ENCODE data around the gene FBXO42. TPM values are rescaled to one million over a fixed set of nuclear protein-coding genes. Genes with fewer than 3 reads are reported as not detected.

FBXO42 gene
- total RNA-seq, 2 experiments from 2014 or later = 14.3 to 18.1 TPM

DNA sequence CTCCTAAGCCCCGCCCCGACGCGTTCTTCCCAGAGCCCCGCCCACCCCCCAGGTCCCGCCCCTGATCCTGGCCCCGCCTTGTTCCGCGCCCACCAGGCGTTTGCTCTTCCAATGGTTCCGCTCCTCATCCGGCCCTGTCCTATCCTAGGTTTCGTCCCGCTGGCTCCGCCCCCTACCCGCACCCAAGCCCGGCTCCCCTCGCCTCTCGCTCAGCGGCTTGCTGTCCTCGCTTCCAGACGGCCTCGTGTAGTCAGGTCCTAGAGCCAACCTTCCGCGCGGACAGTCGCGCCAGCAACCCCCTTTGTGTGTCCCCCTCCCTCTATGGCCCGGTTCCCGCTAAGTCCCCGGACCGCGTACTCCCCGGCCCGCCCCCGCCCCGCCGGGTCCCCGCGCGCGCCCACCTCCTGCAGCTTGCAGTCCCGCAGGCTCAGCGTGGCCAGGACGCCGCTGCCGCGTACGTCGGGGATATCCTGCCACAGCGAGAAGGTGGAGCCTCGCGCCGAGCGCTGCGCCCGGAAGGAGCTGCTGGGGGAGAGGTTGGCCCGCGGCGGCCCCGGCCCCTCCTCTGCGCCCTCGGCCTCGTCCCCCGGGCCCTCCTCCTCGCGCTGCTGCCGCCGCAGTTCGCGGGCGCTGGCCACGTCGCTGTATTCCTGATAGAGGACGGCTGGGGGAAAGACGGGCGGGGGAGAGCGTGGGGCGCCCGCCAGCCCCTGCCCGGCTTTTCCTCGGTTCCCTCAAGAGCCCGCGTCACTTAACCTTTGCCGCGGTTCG lies 145.5 kb downstream of the FBXO42 start:
- CTCF ChIA-PET = interaction anchor here (0.6 to 1.5 kb wide), 3 partner anchors 10 to 128 kb away, joined by 3 to 8 read pairs (median 6); no protein-coding TSS in a partner anchor
- Mint-ChIP-seq H3K36me3 (ENCODE audit: low read depth) (peaks cover 2% of the 10 kb centered on the region), H3K4me3 (peak overlapping the region; percentile 72), H3K27ac (peak overlapping the region; percentile 90), H3K9me3 (ENCODE audit: low read depth) (no peaks in the 10 kb centered on the region), H3K4me1 (peaks cover 9% of the 10 kb centered on the region), H3K27me3 (no peaks in the 10 kb centered on the region)
- peak; percentile 94 for ATAC-seq
- intact Hi-C loops (cut with DNase I, micrococcal nuclease) = loop anchor here (1.0 to 5.0 kb wide), 13 partner anchors 11 to 682 kb away; partner anchors contain the start of genes SZRD1 (in 2 of the 2), CASP9 (in 1 of the 2), CPLANE2 (in 1 of the 2) and DDI2 (in 1 of the 2)
- DNase-seq = peak; percentile 97
- POLR2A ChIA-PET = interaction anchor here (0.5 to 1.7 kb wide), 4 partner anchors 10 to 698 kb away, joined by 3 to 14 read pairs (median 7); no protein-coding TSS in a partner anchor

DNA sequence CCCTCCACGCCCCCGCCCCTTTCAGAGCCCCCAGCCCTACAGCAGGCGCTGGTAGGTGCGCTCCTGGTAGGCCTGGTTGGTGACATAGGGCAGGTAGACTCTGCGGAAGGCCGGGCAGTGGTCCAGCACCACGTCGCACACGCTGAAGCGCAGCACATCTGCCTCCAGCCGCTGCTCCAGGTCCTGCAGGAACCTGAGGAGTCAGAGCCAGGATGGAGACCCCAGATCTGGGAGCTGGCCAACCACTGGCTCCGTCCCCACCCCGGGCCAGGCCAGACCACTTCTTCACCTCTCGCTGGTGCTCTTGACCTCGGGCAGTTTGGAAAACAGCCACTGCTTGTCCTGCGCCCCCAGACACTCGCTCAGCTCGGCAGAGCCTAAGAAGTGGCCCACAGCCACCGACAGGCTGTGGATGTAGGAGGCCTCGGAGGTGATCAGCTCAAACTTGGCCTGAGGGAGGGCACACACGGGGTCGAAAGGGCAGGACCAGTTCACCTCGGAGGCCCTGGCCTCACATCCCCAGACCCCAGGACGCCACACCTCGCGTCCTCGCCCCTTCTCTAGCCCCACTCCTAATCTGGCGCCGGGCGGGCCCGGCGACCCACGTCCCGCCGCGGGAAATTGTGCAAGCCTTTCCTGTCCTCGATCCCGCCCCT lies 146.3 kb downstream of the FBXO42 start:
- CTCF ChIA-PET = interaction anchor here (1.1 to 1.5 kb wide), 2 partner anchors 11 to 127 kb away, joined by 6 to 8 read pairs; no protein-coding TSS in a partner anchor
- intact Hi-C loops (cut with DNase I, micrococcal nuclease) = loop anchor here (1.0 to 5.0 kb wide), 14 partner anchors 11 to 682 kb away; partner anchors contain the start of genes CPLANE2 (in 2 of the 2), SZRD1 (in 2 of the 2), CASP9 (in 1 of the 2) and DDI2 (in 1 of the 2)
- Mint-ChIP-seq H3K27me3 (no peaks in the 10 kb centered on the region), H3K9me3 (ENCODE audit: low read depth) (no peaks in the 10 kb centered on the region), H3K4me1 (peaks cover 9% of the 10 kb centered on the region), H3K27ac (peak overlapping the region; percentile 90), H3K4me3 (peak overlapping the region; percentile 72), H3K36me3 (ENCODE audit: low read depth) (peaks cover 2% of the 10 kb centered on the region)
- DNase-seq (no peak), ATAC-seq (peak; percentile 6)
- POLR2A ChIA-PET = interaction anchor here (0.5 to 1.7 kb wide), 3 partner anchors 11 to 699 kb away, joined by 5 to 14 read pairs (median 9); no protein-coding TSS in a partner anchor

DNA sequence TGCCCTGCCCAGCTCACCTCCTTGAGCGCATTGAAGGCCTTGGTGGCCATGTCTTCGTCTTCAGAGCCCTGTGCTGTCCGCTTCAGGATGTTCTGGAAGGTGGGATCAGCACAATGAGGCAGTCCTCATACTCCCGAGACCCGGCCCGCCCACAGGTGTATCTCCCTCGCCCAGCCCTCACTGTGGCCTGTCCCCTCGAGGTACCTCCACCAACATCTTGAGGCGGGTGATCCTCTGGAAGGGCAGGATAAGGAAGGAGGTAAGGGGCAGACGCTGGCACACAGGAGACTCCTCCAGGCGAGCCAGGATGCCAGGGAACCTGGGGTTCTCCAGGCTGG lies 147.0 kb downstream of the FBXO42 start:
- no peak for DNase-seq
- CTCF ChIA-PET = interaction anchor here (1.7 kb wide), 1 partner anchor 12 kb away, joined by 7 read pairs; no protein-coding TSS in a partner anchor
- Mint-ChIP-seq H3K4me1 (peaks cover 9% of the 10 kb centered on the region), H3K36me3 (ENCODE audit: low read depth) (peaks cover 2% of the 10 kb centered on the region), H3K4me3 (no peak overlapping the region), H3K27me3 (no peaks in the 10 kb centered on the region), H3K9me3 (ENCODE audit: low read depth) (no peaks in the 10 kb centered on the region), H3K27ac (no peak overlapping the region)
- POLR2A ChIA-PET = interaction anchor here (0.6 to 1.4 kb wide), 3 partner anchors 11 to 147 kb away, joined by 3 to 6 read pairs (median 3); no protein-coding TSS in a partner anchor
- intact Hi-C loops (cut with DNase I, micrococcal nuclease) = loop anchor here (1.0 to 5.0 kb wide), 3 partner anchors 31 to 292 kb away; partner anchors contain the start of gene CPLANE2 (in 1 of the 2)
- ATAC-seq = no peak

DNA sequence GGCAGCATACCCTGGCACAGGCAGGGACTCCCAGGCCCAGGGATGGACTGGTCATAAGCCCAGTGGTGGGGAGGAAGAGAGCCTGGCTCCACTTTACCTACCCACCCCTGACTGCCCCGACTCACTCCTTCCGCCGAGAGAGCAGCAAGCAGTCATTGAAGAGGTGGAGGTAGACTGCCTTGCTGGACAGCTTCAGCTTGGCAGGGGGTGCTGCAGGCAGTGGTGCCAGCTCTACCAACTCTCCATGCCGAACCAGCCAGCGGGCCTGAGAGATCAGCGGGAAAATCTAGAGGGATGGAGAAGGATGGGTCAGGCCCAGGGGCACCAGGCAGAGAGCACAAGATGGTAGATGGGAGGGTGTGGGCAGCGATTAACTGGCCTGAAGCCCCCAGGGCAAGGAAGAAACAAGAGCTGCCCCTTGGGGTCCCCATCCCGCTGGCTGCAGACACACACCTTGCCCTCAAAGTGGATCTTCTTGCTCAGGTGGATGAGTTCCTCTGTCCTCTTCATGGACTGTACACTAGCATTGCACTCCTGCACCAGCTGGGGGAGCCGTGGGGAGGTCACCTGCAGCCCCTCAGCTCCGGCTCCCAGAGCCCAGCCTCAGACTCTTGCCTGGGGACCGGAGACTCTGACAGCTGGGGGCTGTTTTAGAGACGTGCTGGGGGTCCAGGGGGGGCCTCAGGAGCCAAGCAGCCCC lies 147.5 kb downstream of the FBXO42 start:
- H3K4me3 Mint-ChIP-seq = no peak overlapping the region
- ChIA-PET CTCF (interaction anchor here (1.1 to 1.7 kb wide), 2 partner anchors 13 to 41 kb away, joined by 3 to 7 read pairs; no protein-coding TSS in a partner anchor), POLR2A (interaction anchor here (0.6 to 1.4 kb wide), 3 partner anchors 12 to 148 kb away, joined by 3 to 6 read pairs (median 3); no protein-coding TSS in a partner anchor)
- peaks cover 9% of the 10 kb centered on the region for H3K4me1 Mint-ChIP-seq
- DNase-seq (peak; percentile 70), ATAC-seq (no peak)
- no peaks in the 10 kb centered on the region for H3K9me3 Mint-ChIP-seq (ENCODE audit: low read depth)
- intact Hi-C loops (cut with DNase I, micrococcal nuclease) = loop anchor here (1.0 to 5.0 kb wide), 3 partner anchors 32 to 293 kb away; partner anchors contain the start of gene CPLANE2 (in 1 of the 2)
- no peak overlapping the region for H3K27ac Mint-ChIP-seq
- H3K36me3 Mint-ChIP-seq (ENCODE audit: low read depth) = peaks cover 2% of the 10 kb centered on the region
- H3K27me3 Mint-ChIP-seq = no peaks in the 10 kb centered on the region

DNA sequence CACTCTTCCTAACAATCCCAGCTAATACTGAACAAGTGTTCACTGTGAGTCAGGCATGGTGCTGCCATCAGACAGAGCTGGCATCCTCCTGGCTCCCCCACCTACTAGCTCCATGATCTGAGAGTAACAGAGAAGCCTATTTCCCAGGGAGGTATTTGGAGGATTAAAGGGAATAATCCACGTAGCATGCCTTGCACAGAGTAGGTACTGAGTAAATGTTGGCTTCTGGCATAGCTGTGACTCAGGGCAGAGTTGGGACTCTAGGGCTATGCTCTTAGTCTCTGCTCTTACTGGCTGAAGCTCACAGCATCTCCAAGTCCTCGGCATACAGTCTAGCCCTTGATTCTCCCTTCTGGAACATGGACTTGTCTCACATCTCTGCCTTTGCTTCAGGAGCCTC lies 148.1 kb downstream of the FBXO42 start:
- Mint-ChIP-seq H3K4me3 (no peak overlapping the region), H3K36me3 (ENCODE audit: low read depth) (peaks cover 2% of the 10 kb centered on the region), H3K27ac (no peak overlapping the region), H3K27me3 (no peaks in the 10 kb centered on the region), H3K9me3 (ENCODE audit: low read depth) (no peaks in the 10 kb centered on the region), H3K4me1 (peaks cover 9% of the 10 kb centered on the region)
- POLR2A ChIA-PET = interaction anchor here (1.4 kb wide), 1 partner anchor 13 kb away, joined by 6 read pairs; no protein-coding TSS in a partner anchor
- intact Hi-C loops (cut with DNase I, micrococcal nuclease) = loop anchor here in 1 of 2 experiments (2.0 kb wide), 1 partner anchor 33 kb away; the partner anchor contains the start of gene CPLANE2
- ATAC-seq (no peak), DNase-seq (no peak)
- CTCF ChIA-PET = interaction anchor here (0.6 to 1.7 kb wide), 5 partner anchors 13 to 126 kb away, joined by 3 to 7 read pairs (median 3); no protein-coding TSS in a partner anchor

DNA sequence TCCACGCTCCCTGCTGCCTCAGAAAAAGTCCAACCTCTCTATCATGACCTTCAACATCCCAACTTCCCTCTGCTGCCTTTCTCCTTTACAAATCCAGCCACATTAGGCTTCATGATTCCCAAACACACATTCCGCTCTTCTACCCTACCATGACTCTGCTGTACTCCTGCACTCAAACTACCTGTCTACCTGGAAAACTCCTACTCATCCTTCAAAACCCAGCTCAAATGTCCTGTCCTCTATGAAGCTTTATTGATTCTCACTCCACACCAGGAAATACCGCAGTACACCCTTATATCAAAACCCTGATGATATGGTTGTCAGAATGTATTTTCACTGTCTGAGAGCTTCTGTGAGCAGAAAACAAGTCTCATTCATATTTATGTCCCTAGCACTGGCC lies 148.7 kb downstream of the FBXO42 start:
- DNase-seq (no peak), ATAC-seq (no peak)
- Mint-ChIP-seq H3K4me3 (no peak overlapping the region), H3K27ac (no peak overlapping the region), H3K27me3 (no peaks in the 10 kb centered on the region), H3K4me1 (peaks cover 13% of the 10 kb centered on the region), H3K9me3 (ENCODE audit: low read depth) (no peaks in the 10 kb centered on the region), H3K36me3 (ENCODE audit: low read depth) (peaks cover 4% of the 10 kb centered on the region)
- intact Hi-C loops (cut with DNase I, micrococcal nuclease) = no loop called here
- ChIA-PET POLR2A (no interaction called here), CTCF (interaction anchor here (0.6 to 1.7 kb wide), 4 partner anchors 14 to 125 kb away, joined by 3 to 7 read pairs (median 4); no protein-coding TSS in a partner anchor)

DNA sequence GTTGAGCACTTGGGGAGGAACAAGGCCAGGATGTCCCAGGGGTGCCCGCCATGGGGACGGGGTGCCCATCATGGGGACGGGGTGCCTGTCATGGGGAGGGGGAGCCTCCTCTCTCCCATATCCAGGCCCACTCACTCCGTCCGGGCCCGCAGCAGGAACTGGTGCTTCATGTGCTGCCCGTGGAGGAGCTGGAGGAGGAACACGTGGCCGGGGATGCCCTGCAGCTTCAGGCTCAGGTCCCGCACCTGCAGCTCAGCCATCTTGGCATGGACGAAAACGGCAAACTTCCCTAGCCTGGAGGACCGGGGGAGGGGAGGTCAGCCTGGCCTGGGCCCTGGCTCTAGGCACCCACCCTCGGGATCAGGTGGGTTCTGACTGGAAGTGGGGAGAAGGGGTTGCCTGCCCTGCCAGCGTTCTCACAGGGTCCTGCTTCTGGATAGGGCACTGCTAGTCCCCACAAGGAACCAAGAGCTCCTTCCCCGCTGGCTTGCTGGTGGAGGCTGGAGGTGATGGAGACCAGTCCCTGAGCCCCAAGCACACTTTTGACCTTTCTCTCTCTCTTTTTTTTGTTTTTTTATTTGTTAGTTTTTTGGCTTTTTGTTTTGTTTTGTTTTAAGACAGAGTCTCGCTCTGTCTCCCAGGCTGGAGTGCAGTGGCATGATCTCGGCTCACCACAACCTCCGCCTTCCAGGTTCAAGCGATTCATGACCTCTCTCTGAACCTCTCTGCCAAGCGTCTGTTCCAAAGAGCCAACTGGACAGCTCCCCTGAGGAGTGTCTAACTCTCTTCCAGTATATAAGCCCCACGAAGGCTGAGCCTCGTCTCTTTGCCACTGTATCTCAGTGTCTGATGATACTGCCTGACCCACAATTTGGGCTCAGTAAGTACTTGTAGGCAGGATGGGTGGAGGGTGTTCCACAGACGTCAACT lies 149.7 kb downstream of the FBXO42 start:
- peaks cover 15% of the 10 kb centered on the region for H3K4me1 Mint-ChIP-seq
- no peak for ATAC-seq
- no peak overlapping the region for H3K27ac Mint-ChIP-seq
- ChIA-PET CTCF (interaction anchor here (1.6 kb wide), 1 partner anchor 35 kb away, joined by 3 read pairs; no protein-coding TSS in a partner anchor), POLR2A (no interaction called here)
- H3K9me3 Mint-ChIP-seq (ENCODE audit: low read depth) = no peaks in the 10 kb centered on the region
- no peak overlapping the region for H3K4me3 Mint-ChIP-seq
- no peaks in the 10 kb centered on the region for H3K27me3 Mint-ChIP-seq
- intact Hi-C loops (cut with DNase I, micrococcal nuclease) = no loop called here
- no peak for DNase-seq
- H3K36me3 Mint-ChIP-seq (ENCODE audit: low read depth) = peaks cover 4% of the 10 kb centered on the region

DNA sequence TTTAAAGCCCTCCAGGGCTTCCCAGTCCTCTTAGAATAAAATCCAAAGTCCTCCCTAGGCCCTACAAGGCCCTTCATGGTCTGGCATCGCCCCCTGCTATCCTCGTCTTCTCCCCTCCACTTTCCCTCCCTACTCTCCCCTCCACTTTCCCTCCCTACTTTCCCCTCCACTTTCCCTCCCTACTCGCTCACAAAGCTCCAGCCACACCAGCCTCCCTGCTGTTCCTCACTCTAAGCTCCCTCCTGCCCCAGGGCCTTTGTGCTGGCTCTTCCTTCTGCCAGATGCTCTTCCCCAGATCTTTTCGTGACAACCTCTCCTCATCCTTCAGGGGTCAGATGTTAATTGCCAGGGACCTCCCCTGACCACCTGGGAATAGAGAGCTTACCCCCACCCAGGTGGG lies 152.6 kb downstream of the FBXO42 start:
- H3K4me3 Mint-ChIP-seq = no peak overlapping the region
- intact Hi-C loops (cut with DNase I, micrococcal nuclease) = no loop called here
- H3K27ac Mint-ChIP-seq = no peak overlapping the region
- no peaks in the 10 kb centered on the region for H3K9me3 Mint-ChIP-seq (ENCODE audit: low read depth)
- CTCF ChIA-PET = interaction anchor here (0.6 to 1.3 kb wide), 6 partner anchors 11 to 291 kb away, joined by 3 to 5 read pairs (median 3); no protein-coding TSS in a partner anchor
- DNase-seq (no peak), ATAC-seq (no peak)
- peaks cover 7% of the 10 kb centered on the region for H3K4me1 Mint-ChIP-seq
- H3K36me3 Mint-ChIP-seq (ENCODE audit: low read depth) = peaks cover 4% of the 10 kb centered on the region
- POLR2A ChIA-PET = no interaction called here
- H3K27me3 Mint-ChIP-seq = no peaks in the 10 kb centered on the region

DNA sequence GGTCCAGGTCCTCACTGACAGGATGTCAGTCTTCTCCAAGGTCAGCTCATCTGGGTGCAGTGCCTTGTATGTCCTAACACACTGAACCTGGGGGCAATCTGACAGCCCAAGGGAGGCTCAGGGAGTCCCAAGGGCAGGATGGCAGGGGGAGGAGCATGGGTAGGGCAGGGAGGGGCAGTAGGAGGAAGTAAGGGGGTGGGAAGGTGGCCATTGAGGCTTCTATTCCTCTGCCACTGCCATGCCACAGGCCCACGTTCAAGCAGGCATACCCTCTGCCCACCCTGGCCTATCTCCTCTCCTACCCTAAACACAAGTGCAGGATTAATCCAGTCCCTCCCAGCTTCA lies 153.2 kb downstream of the FBXO42 start:
- POLR2A ChIA-PET = no interaction called here
- peak; percentile 33 for ATAC-seq
- peaks cover 4% of the 10 kb centered on the region for H3K36me3 Mint-ChIP-seq (ENCODE audit: low read depth)
- H3K27ac Mint-ChIP-seq = no peak overlapping the region
- no peaks in the 10 kb centered on the region for H3K27me3 Mint-ChIP-seq
- DNase-seq = no peak
- H3K9me3 Mint-ChIP-seq (ENCODE audit: low read depth) = no peaks in the 10 kb centered on the region
- CTCF ChIA-PET = interaction anchor here (1.2 kb wide), 2 partner anchors 45 to 120 kb away, joined by 3 to 5 read pairs; no protein-coding TSS in a partner anchor
- no peak overlapping the region for H3K4me3 Mint-ChIP-seq
- intact Hi-C loops (cut with DNase I, micrococcal nuclease) = no loop called here
- peaks cover 6% of the 10 kb centered on the region for H3K4me1 Mint-ChIP-seq

All from activated CD4-positive, alpha-beta T cell treated with anti-CD3 and anti-CD28 coated beads for 36 hours (primary cell).